Stomach (tissue), 9 donors: ENCODE results near the gene CAPN10. TPM values are rescaled to one million over a fixed set of nuclear protein-coding genes. Genes with fewer than 3 reads are reported as not detected.

Source experiments
- DNase-seq, 2 donors: peaks; one replicate each; pipeline versions ENCODE4 v3.0.0 to v3.0.0-alpha.2; 2013 to 2019
- H3K27ac ChIP-seq, 5 donors: fragments of 200-600 bp in 4 of 5; sonication (generic) in 4 of 5; one replicate each; pipeline ENCODE4 v1.5.1; 2013 to 2019; ENCODE audit warnings: mild to moderate bottlenecking in 1 of 5, moderate library complexity in 1 of 5
- H3K27me3 ChIP-seq, 3 donors: fragments of 200-600 bp; sonication (generic); one replicate each; pipeline ENCODE4 v1.5.1; 2017 to 2019; ENCODE audit warnings: mixed run types in 1 of 3
- H3K36me3 ChIP-seq, 4 donors: fragments of 200-600 bp; sonication (generic); 1 replicate in 3 of 4; 2 replicates in 1 of 4; pipeline ENCODE4 v1.5.1; 2016 to 2019
- H3K4me1 ChIP-seq, 4 donors: fragments of 200-600 bp; sonication (generic); one replicate each; pipeline ENCODE4 v1.5.1; 2016 to 2019
- H3K4me3 ChIP-seq, 4 donors: fragments of 200-600 bp; sonication (generic) in 3 of 4; one replicate each; pipeline ENCODE4 v1.5.1; 2016 to 2019; ENCODE audit warnings: mild to moderate bottlenecking in 1 of 4
- H3K9me3 ChIP-seq, 4 donors: fragments of 200-600 bp; sonication (generic); one replicate each; pipeline ENCODE4 v1.5.1; 2016 to 2019
- CTCF ChIP-seq, 7 experiments: fragments of 450-650 bp in 4 of 7; fragments of 200-600 bp in 3 of 7; sonication (generic) in 3 of 7; IDR thresholded peaks; one replicate each; pipeline ENCODE4 v1.5.1; 2016 to 2019; ENCODE audit warnings: antibody characterized with exemption in 7 of 7, control low read depth in 2 of 7, mild to moderate bottlenecking in 1 of 7
- EP300 ChIP-seq: sonication (generic); formaldehyde crosslinking; IDR thresholded peaks from one replicate; pipeline ENCODE4 v1.6.1; 2017; ENCODE audit warnings: antibody characterized with exemption
- POLR2A ChIP-seq, 4 donors: fragments of 450-650 bp; IDR thresholded peaks; one replicate each; pipeline ENCODE4 v1.6.1; 2016; ENCODE audit warnings: antibody characterized with exemption in 4 of 4, control low read depth in 2 of 4, mild to moderate bottlenecking in 1 of 4, moderate library complexity in 1 of 4
- POLR2AphosphoS5 ChIP-seq, 3 donors: sonication (generic); formaldehyde crosslinking; IDR thresholded peaks; one replicate each; pipeline ENCODE4 v1.6.1; 2016; ENCODE audit warnings: antibody characterized with exemption in 3 of 3
- WGBS, 5 donors: extraction: QIAGEN DNeasy Blood & Tissue Kit in 3 of 5; methylation state at CpG; one replicate each; pipeline versions ENCODE4 v1.1.5 to v1.1.7; 2013 to 2018; 5-methylcytosine and 5-hydroxymethylcytosine counted together
- intact Hi-C: fragments of 100-400 bp; cut with DNase I; formaldehyde crosslinking; loops from one replicate; pipeline ENCODE4 v1.15.1; 2023; ENCODE audit warnings: low total_unique reads
- polyA plus RNA-seq, 3 donors: library from polyadenylated mRNA; stranded (reverse); fragments of 200-250 nt; gene quantifications; one replicate each; pipeline ENCODE4 v1.2.3, GENCODE V29; 2013
- total RNA-seq, 5 donors: library from RNA; depleted of rRNA; stranded (reverse); fragments of >200 nt; gene quantifications; one replicate each; pipeline versions ENCODE4 v1.1.0 to v1.2.3, GENCODE V29; 2014 to 2016
- donor health status: healthy with polysubstance abuse.
- donor health status: Bipolar disorder and iron deficiency.
- donor health status: healthy.

CAPN10 gene
- total and polyA plus RNA-seq, 8 donors: 17.7 to 197 (median 36.6) TPM

- TF ChIP-seq POLR2AphosphoS5 (IDR thresholded peaks at IDR 0.05) (peak in 2 of 3 donors; percentile 75), POLR2A (IDR thresholded peaks at IDR 0.05) (no peak), EP300 (no peak), CTCF (IDR thresholded peaks at IDR 0.05) (peak in 1 of 7 experiments; percentile 15)
- peak overlapping the region; percentile 87 to 98 (median 96) for H3K27ac ChIP-seq
- intact Hi-C loops: no loop called here
These were observed 21.8 kb upstream of the CAPN10 start for GRCh38 chr2:240564561-240565332.

GRCh38 chr2:240565333-240566202 is 21.0 kb upstream of the CAPN10 start:
- WGBS, 5 donors: 24 to 45% (median 30%) methylated on average over 5 to 26 of the region's 26 CpGs

More at GRCh38 chr2:240564561-240565332, 21.8 kb upstream of the CAPN10 start:
- 48 to 65% (median 61%) methylated on average over 10 of the region's 10 CpGs for WGBS, 5 donors
- Histone ChIP-seq H3K27me3 (no peaks in the 10 kb centered on the region), H3K4me3 (peak overlapping the region in 1 of 4 donors; percentile 78), H3K36me3 (peaks cover 0 to 3% (median 0%) of the 10 kb centered on the region in 4 donors), H3K4me1 (peaks cover 52 to 82% (median 71%) of the 10 kb centered on the region in 4 donors), H3K9me3 (no peaks in the 10 kb centered on the region)
- DNase-seq: peak in 1 of 2 donors; percentile 67

GRCh38 chr2:240566203-240567136 is 20.1 kb upstream of the CAPN10 start:
- intact Hi-C loops: no loop called here
- Histone ChIP-seq H3K27ac (peak overlapping the region; percentile 95 to 98 (median 96)), H3K9me3 (no peaks in the 10 kb centered on the region), H3K27me3 (no peaks in the 10 kb centered on the region), H3K36me3 (peaks cover 0 to 7% (median 1%) of the 10 kb centered on the region in 4 donors), H3K4me1 (peaks cover 61 to 93% (median 81%) of the 10 kb centered on the region in 4 donors), H3K4me3 (peak overlapping the region; percentile 66 to 78 (median 73))
- TF ChIP-seq CTCF (IDR thresholded peaks at IDR 0.05) (peak in 5 of 7 experiments; percentile 57 to 99 (median 94)), POLR2AphosphoS5 (IDR thresholded peaks at IDR 0.05) (peak; percentile 8 to 86 (median 83)), EP300 (no peak)
- WGBS, 5 donors: 5 to 18% (median 7%) methylated on average over 15 to 53 of the region's 53 CpGs
- peak; percentile 97 for DNase-seq

More at GRCh38 chr2:240565333-240566202, 21.0 kb upstream of the CAPN10 start:
- Histone ChIP-seq H3K36me3 (peaks cover 0 to 3% (median 0%) of the 10 kb centered on the region in 4 donors), H3K27ac (peak overlapping the region; percentile 87 to 98 (median 96)), H3K27me3 (no peaks in the 10 kb centered on the region), H3K4me1 (peaks cover 57 to 87% (median 74%) of the 10 kb centered on the region in 4 donors), H3K4me3 (peak overlapping the region; percentile 66 to 78 (median 73)), H3K9me3 (no peaks in the 10 kb centered on the region)
- DNase-seq: peak; percentile 91 to 95
- TF ChIP-seq POLR2AphosphoS5 (IDR thresholded peaks at IDR 0.05): peak in 2 of 3 donors; percentile 83 to 88
- no peak for TF ChIP-seq EP300
- intact Hi-C loops: no loop called here

- intact Hi-C loops: no loop called here
- DNase-seq: peak in 1 of 2 donors; percentile 42
- H3K27ac ChIP-seq: peak overlapping the region; percentile 95 to 98 (median 96)
- WGBS, 5 donors: 19 to 31% (median 22%) methylated on average over 20 to 26 of the region's 26 CpGs
- H3K4me1 ChIP-seq: peaks cover 54 to 92% (median 80%) of the 10 kb centered on the region in 4 donors
- no peaks in the 10 kb centered on the region for H3K9me3 ChIP-seq
- H3K36me3 ChIP-seq: peaks cover 2 to 15% (median 4%) of the 10 kb centered on the region in 4 donors
- peak overlapping the region; percentile 66 to 78 (median 73) for H3K4me3 ChIP-seq
- H3K27me3 ChIP-seq: no peaks in the 10 kb centered on the region
- TF ChIP-seq POLR2A (IDR thresholded peaks at IDR 0.05): no peak
- no peak for TF ChIP-seq EP300
- TF ChIP-seq POLR2AphosphoS5 (IDR thresholded peaks at IDR 0.05): peak in 1 of 3 donors; percentile 38
- no peak for TF ChIP-seq CTCF (IDR thresholded peaks at IDR 0.05)
These were observed 19.2 kb upstream of the CAPN10 start for GRCh38 chr2:240567137-240567871.
